SW480 (cell line): ENCODE data around the gene MYO6.
"Not testable (repeated sequence)": the region's sequence is repeated elsewhere in the genome, so short reads cannot be mapped to it uniquely, and the experiment has no call there.

Source experiments
- DNase-seq: peaks from one replicate; pipeline ENCODE4 v3.0.0-alpha.2; 2016; ENCODE audit warnings: low spot score

The MYO6 gene

DNA sequence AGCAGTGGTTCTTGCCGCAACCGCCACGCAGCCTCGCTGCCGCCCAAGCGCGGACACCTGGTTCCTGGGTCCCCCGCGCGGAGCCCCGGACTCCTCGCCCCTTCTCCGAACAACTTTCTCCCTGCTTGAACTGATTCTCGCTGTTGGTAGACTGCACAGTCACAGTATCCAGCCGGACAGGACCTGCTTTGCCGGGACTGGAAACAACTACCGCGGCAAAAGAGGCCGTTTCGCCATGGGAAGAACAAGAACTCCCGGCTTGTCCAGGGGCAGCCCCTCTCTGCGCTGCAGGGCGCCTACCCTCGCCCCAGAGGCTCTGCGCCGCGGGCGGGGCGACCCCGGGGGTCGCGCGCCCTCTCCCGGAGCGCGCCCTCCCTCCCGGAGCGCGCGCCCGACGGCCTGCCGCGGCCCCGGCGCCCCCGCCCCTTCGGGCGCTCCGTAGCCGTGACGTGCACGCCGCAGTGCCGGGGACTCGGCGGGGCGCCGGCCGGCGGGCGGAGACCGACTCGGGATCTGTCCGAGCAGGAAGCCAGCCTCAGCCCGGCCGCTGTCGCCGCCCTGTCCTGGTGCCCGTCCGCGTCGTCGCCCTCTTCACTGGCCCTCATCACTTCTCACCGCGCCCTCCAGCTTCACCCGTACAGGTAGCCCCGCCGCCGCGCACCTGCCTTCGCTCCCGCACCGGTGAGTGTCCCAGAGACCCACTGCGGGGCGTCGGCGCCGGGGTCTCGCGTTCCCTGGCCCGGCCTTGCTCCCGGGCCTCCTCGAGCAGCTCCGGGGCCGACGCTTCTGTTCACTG lies at the start of gene MYO6:
TSS of gene MYO6 (plus strand) at position 497 of the 796 bp plus-strand sequence. CDS start 68,309 bp downstream, outside the sequence.
- DNase-seq, result peak; percentile 59

DNA sequence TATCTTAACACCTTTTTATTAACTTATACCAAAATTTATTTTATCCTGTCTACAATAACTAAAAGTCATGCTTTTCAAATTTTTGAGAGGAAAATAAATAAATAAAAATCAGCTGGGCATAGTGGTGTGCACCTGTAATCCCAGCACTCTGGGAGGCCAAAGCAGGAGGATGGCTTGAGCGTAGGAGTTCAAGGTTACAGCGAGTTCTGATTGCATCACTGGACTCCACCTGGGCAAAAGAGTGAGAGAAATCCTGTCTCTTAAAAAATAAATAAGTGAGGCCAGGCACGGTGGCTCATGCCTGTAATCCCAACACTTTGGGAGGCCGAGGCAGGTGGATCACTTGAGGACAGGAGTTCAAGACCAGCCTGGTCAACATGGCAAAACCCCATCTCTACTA lies 40.7 kb upstream of the MYO6 start:
- not testable (repeated sequence) for DNase-seq

DNA sequence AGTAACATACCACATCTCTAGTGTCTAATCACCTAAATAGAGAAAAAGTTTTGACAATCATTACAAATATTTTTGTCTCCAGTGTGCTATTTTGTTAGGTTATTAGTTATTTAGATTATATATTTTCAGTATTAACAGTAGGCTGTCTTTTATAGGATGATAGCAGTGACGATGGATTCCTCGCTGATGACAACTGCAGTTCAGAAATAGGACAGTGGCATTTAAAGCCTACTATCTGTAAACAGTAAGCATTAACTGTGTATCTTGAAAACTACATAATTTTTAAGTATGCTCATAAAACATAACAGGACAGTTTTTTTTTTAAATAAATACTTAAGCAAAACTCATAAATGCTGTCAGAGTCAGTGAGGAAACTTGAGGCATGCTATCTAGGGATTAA lies 37.9 kb upstream of the MYO6 start:
- DNase-seq, result no peak

DNA sequence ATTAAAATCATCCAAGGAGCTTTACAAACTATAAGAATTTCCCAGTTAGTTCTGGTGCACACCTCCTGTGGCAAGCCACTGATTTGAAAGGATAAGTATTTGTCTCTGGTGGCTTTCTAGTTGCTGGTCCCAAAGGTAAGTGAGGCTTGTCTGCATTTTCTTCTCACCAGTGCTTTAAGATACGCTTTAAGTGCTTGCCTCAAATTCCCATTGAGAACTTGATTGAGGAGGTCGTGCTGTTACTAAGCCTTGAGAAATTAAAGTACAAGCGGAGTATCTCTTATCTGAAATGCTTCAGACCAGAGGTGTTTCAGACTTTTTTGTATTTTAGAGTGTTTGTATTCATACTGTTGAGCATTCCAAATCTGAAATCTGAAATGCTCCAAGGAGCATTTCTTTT lies 29.9 kb upstream of the MYO6 start:
- no peak for DNase-seq

DNA sequence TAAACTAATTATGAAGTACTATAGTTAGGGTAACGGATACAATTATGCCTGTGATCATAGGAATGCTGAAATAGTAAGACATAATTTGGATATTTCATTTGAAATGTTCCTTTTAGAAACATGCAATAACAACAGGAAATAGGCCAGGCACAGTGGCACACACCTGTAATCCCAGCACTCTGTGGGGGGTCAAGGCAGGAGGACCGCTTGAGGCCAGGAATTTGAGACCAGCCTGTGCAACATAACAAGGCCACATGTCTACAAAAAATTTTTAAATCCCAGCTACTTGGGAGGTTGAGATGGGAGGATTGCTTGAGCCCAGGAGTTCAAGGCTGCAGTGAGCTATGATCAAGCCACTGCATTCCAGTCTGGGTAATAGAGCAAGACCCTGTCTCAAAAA lies 25.7 kb upstream of the MYO6 start:
- no peak for DNase-seq

DNA sequence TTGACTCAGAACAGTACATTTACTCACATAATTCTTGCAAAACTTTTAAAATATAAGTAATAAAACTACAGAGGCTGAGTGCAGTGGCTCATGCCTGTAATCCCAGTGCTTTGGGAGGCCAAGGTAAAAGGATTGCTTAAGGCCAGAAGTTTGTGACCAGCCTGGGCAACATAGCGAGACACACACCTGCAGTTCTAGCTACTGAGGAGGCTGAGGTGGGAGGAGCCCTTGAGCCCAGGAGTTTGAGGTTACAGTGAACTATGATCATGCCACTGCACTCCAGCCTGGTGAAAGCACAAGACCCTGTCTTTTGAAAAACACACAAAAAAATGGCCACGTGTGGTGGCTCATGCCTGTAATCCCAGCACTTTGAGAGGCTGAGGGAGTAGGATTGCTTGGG lies 21.8 kb upstream of the MYO6 start:
- DNase-seq, result no peak

DNA sequence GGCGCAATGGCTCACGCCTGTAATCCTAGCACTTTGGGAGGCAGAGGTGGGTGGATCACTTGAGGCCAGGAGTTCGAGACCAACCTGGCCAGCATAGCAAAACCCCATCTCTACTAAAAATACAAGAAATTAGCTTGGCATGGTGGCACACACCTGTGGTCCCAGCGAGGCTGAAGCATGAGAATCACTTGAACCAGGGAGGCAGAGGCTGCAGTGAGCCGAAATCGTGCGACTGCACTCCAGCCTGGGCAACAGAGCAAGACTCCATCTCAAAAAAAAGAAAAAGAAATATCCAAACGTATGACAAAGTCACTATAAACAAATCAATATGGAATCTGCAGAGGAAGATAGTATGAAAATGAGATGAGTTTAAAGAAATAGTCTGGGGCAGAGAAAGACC lies 18.0 kb upstream of the MYO6 start:
- DNase-seq, result not testable (repeated sequence)

DNA sequence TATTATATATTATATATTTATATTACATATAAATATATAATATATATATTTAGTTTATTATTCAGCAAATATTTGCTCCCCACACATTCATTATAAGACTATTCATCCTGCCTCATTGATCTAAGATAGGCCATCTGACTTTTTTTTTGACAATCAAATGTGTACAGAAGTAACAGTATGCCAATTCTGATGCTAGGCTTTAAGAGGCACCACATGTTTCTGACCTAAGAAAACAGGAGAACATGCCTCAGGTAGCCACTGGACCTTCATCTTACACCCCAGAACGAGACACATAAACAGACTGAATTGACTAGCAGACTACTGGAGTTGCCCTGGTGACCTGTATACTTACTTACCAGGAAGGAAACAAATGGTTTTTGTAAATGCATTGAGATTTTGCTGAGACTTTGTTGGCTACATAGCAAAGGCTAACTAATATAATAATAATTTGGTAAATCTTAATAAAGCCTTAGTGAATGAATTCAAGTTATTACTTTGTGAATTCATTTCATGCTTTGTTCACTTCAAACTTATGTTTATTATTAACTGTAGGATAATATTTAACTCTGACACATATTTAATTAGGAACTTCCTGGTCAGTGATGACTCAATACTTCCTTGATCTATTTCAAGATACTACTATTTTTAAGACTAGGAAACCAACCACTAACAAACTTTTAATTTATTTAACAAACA lies 13.4 kb upstream of the MYO6 start:
- DNase-seq, result peak; percentile 14

DNA sequence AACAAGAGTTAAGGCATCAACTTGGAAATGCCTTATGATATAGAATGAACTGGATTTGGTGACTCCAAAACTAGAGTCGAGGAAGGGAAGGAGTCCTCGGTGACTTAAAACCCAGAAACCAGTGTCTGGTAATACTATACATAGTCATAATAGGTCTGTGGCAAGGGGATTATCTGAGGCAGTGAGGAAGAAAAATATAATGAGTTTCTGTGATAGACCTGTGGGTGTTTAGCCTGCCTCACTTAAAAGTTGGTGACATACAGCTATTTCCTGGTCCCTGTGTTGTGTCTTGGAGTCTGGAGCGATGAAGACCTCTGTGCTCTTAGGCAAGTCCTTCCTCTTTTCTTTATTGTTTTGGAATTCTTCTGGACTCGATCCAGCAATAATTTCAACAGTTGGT lies 5.1 kb upstream of the MYO6 start:
- DNase-seq, result no peak

DNA sequence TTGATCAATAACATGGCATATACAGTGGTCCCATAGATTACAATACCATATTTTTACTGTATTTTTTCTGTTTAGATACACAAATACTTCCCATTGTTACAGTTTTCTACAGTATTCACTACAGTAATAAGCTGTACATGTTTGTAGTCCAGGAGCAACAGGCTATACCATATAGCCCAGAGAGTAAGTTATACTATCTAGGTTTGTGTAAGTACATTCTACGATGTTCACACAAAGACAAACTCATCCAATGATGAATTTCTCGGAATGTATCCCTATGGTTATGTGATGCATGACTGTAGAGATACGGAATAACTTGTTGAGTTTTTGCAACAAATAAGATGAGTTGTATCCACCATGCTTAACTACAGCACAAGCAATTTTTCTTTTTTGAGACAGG lies 3.6 kb upstream of the MYO6 start:
- DNase-seq, result no peak

DNA sequence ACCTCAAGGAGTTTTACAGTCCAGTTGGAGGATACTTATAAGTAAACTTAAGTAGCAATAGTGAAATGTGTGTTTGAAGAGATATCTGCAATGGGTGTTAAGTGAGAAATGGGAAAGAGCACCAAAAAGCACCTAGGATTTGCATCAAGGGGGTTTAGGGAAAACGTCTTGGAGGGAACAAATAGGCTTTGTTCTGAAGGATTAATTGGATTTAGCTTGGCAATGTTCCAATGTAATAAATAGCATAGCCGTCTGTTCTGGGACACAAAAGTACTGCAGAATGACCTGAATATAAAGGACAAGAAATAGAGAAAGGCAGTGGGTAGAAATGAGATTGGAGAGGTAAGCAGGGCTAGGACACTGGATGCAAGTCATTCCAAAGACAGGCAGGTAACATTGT lies 2.8 kb upstream of the MYO6 start:
- no peak for DNase-seq

DNA sequence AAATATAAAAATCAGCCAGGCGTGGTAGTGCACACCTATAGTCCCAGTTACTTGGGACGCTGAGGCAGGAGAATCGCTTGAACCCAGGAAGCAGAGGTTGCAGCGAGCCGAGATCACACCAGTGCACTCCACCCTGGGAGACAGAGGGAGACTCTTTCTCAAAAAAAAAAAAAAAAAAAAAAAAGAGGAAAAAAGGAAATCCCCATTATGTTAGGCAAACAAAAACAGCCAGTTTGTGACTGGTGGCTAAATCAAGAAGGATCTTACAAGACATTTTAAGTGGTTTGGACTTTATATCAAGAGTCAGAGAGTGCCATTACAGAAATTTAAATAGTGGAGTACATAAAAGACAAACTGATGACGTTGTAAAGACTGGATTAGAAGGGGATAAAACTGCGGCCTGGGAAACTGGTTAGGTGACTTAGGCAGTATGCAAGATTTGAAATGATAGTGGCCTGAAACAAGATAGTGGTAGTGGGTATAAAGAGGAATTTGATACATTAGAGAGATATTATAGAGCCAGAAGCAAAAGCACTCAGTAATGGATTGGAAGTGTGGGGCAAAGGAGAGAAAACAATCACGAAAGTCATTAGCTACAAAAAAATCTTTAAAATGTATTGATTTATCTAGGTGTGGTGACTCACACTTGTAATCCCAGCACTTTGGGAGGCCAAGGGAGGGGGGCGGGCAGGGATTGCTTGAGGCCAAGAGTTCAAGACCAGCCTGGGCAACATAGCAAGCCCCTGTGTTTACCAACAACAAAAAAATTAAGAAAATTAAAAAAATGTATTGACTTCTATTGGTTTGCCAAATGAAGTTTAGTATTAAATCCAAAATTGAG lies 1.7 kb upstream of the MYO6 start:
- DNase-seq, result no peak

DNA sequence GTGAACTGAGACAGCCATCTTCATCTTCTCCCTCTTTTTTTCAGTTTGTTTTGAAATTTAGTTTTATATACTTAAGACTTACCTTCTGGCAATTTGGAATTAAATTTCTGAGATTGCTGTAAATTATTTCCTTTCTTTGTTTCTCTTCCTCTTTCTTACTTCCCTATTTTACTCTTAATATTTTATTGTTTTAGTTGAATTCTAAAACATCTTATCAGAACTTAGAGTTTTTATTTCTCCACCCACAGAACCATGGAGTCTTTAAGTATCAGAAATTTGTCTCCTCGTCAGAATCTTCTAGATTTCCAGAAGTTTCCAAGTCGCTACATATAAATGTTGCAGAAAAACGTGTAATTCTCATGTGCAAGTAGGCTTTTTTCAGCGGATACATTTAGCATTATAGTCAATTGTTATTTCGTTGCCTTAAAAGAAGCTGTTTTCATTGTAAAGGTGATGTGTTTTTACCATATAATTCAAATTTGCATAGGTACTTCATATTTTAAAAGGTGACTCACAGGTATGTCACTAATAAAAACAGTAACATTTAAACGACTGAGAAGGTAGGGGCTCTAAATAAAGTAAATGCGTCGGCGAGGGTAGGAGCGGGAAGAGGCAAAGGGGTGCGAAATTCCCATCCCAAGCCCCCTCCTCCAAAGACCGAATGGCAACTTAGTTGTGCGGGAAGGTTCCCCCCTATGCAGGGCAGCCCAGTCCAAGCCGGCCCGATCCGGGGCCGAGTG lies 866 bp upstream of the MYO6 start:
- no peak for DNase-seq

DNA sequence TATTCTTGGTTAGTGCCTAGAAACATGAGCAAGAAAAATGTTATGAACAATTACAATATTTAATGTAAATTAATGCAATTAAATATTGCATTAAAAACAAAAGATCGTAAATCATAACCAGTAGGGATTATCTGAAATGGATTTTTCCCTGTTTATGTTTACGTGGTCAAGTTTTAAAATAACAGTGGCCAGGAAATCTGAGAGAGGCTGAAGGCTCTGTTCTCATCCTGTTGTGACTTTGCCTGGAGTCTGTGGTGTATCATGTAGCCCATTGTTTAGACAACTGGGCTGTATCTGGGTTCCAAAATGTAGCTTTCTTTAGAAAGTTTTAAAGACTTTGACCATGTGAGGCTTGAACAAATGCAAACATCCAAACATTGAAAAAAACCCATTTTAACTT lies 2.4 kb downstream of the MYO6 start:
- no peak for DNase-seq

DNA sequence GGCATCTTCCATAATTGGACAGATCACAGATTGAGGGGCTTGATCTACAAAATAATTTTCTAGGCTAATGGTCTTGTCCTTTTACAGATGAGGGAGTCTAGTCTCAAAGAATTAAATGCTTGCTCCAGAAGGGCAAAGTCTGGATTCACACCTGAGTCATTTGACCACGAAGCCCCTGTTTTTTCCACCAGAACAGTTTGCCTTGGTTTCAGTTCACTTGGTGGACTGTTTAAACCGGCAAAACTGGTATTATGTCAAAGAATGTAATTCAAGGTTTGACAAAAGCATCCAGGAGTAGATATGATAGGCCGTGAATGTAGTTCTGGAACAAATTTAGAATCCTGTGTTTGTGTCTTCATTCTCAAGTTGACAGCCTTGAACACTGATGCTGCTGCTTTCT lies 3.3 kb downstream of the MYO6 start:
- DNase-seq, result no peak

DNA sequence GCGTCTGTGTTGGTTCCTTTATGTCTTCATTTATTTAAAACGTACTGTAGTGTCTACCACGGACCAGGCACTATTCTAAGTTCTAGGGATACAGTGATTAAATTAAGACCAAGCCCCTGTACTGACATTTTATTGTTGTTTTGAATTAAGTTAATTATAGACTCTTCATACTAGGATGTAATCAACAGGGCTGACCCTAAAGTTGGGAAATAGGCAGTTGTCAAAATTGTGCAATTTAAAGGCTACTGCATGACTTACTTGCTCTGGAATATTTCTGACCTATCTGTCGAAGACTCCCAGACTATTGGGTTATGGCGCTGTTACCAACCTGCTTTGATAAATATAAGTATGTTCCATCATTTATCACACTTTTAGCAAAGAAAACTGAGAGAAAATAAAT lies 6.7 kb downstream of the MYO6 start:
- DNase-seq, result no peak

DNA sequence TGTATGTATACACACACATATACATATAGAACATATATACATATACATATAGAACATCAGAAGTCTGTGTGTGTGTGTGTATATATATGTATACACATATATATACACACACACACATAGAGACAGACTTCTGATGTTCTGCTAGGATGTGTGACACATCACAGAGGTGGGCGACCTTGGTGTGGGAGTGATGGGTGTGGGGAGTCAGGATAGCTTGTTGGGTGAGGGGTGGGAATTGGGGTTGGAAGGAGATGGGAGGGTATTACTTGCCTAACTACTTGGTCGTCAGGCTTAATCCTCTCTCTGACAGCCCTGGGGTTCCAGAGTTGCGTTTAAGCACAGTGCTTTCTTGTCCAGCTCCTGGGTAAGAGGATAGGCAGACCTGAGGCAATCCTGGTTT lies 8.3 kb downstream of the MYO6 start:
- DNase-seq, result no peak

DNA sequence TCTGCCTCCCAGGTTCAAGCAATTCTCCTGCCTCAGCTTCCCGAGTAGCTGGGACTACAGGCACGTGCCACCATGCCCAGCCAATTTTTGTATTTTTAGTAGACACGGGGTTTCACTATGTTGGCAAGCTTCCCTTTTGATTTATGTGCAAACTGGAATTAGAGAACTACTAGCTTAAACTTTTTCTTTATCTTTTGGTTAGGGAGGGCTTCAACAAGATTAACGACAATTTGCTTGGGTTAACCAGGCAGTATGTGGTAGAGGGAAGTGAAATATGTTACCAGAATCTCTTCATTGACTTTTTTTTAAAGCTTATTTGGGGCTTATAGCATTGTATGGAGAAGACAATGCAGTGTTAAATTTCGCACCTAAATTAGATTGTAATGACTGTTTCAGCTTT lies 9.0 kb downstream of the MYO6 start:
- no peak for DNase-seq

DNA sequence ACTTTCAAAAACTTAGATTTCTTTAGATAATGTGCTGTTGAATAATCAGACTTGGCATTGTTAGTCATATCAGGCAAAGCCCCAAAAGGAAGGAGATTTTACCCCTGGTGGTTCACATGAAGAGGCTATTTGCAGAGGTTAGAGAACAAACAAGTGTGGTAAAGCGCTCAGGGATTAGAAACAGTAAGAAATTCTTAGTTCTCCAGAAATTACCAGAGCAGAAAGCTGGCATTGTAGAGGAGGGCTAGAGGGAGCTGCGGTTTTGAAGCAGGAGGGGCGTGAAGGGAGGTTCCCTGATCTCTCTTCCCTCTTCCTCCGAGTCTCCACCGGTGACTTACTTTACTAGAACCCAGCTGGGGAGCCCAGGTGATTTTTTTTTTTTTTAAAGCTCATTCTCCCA lies 10.2 kb downstream of the MYO6 start:
- no peak for DNase-seq

DNA sequence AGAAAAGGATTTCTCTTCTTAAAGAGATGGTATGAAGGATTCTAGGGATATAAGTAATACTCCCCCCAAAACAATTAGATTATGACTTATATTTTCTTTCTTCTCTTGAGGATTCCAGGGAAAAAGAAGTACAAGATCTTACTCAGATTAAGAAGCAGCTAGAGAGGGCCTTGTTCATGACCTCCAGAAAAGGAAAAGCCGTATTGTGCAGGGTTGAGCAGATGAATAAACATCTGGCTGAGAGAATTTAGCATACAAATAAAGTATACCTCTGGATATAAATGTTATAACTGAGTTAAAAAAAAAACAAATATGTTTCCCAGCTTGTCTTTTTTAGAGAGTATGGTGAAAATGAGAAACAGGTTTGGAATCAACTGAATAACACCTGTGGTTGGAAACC lies 11.3 kb downstream of the MYO6 start:
- no peak for DNase-seq

DNA sequence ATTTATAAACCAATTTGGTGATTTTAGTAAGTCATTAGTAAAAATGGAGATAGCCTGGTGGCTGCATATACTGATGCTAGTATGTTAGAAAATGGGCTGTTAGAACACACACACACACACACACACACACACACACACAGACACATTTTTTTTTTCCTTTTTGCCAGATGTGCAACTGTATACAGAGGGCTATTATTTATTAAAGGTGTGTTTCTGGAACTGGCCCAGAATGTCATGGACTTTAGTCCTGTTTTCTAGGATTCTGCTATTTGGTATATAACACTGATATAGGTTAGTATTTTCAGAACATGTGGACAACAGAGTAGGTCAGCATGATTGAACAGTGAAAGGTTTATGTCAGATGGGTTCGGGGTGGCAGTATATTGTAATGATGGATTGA lies 12.4 kb downstream of the MYO6 start:
- DNase-seq, result no peak

DNA sequence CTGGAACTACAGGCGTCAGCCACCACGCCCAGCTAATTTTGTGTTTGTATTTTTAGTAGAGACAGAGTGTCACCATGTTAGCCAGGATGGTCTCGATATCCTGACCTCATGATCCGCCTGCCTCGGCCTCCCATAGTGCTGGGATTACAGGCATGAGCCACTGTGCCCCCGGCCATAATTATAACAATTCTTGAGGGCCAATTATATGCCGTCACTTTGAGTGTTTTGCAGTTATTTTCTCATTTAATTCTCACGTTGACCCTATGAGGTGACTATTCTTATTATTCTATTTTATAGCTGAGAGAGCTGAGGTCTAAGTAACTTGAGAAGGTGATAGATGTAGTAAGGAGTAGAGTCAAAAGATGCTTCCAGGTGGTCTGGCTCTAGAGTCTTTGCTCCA lies 13.0 kb downstream of the MYO6 start:
- DNase-seq, result no peak
